KMS-11 (cell line): ENCODE results near the gene RAB4A.
A peak's percentile ranks its signal among the peaks of the same experiment; 100 is the strongest.

Experiments
- H2AFZ ChIP-seq: fragments of 200-600 bp; sonication (generic); 2 replicates; pipeline ENCODE4 v1.6.1; 2016; ENCODE audit warnings: antibody characterized with exemption, mixed run types, low read depth
- H3K27ac ChIP-seq: fragments of 200-600 bp; sonication (generic); 2 replicates; pipeline ENCODE4 v1.6.1; 2016; ENCODE audit warnings: mild to moderate bottlenecking, mixed run types
- H3K27me3 ChIP-seq: fragments of 200-600 bp; sonication (generic); 2 replicates; pipeline ENCODE4 v1.6.1; 2017; ENCODE audit warnings: mild to moderate bottlenecking, low read depth, mixed run types, moderate library complexity; ENCODE audit not compliant: insufficient read depth
- H3K36me3 ChIP-seq: fragments of 200-600 bp; sonication (generic); 2 replicates; pipeline ENCODE4 v1.6.1; 2017; ENCODE audit warnings: mild to moderate bottlenecking, mixed run types; ENCODE audit not compliant: insufficient read depth
- H3K4me1 ChIP-seq: fragments of 200-600 bp; sonication (generic); 2 replicates; pipeline ENCODE4 v1.6.1; 2016; ENCODE audit warnings: mild to moderate bottlenecking, low read depth, mixed run types; ENCODE audit not compliant: poor library complexity, severe bottlenecking
- H3K4me2 ChIP-seq: fragments of 200-600 bp; sonication (generic); 2 replicates; pipeline ENCODE4 v1.7.0; 2016; ENCODE audit warnings: mild to moderate bottlenecking, mixed run types
- H3K4me3 ChIP-seq: fragments of 200-600 bp; sonication (generic); IDR thresholded peaks from 2 replicates; pipeline ENCODE4 v1.6.1; 2017; ENCODE audit warnings: low read depth, low read length, mixed read lengths; ENCODE audit not compliant: insufficient read depth
- H3K79me2 ChIP-seq: fragments of 200-600 bp; sonication (generic); 2 replicates; pipeline ENCODE4 v1.6.1; 2016; ENCODE audit warnings: low read depth, mixed run types; ENCODE audit not compliant: insufficient read depth
- H3K9ac ChIP-seq: fragments of 200-600 bp; sonication (generic); 2 replicates; pipeline ENCODE4 v1.6.1; 2016; ENCODE audit warnings: mild to moderate bottlenecking, mixed run types
- H4K20me1 ChIP-seq: fragments of 200-600 bp; sonication (generic); 2 replicates; pipeline ENCODE4 v1.6.1; 2016; ENCODE audit warnings: mild to moderate bottlenecking, mixed run types; ENCODE audit not compliant: insufficient read depth
- TF ChIP-seq, protein P1 (sequence below): fragments of 200-600 bp; sonication (generic); conservative IDR thresholded peaks from 2 replicates; pipeline ENCODE4 v1.6.1; 2017; ENCODE audit warnings: low read depth, mild to moderate bottlenecking, antibody characterized with exemption, low read length, moderate library complexity, mixed read lengths

Gene RAB4A

DNA sequence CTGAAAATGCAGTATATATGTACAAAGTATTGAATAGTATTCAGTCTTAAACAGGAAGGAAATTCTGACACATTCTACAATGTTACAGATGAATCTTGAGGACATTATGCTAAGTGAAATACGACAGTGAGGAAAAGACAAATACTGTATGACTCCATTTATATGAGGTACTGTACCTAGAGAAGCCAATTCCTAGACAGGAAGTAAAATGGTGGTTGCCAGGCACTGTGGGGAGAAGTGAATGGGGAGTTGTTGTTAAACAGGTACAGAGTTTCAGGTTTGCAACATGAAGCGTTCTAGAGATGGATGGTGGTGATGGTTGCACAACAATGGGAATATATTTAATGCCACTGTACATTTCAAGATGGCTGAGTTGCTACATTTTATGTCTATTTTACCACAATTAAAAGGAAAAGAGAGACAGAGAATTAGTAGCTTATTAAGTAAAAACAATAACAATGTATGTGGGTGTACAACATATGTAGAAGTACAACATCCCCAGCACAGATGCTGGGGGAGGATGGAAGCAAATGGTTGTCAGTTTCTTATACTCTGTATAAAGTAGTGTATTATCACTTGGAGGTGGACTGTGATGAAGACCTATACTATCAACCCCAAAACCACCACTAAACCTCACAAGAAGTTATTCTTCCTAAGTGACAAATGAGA is 3.9 kb upstream of the RAB4A start:
- Histone ChIP-seq H3K9ac (no peak overlapping the region), H3K4me2 (no peak overlapping the region), H3K36me3 (no peaks in the 10 kb centered on the region), H4K20me1 (no peaks in the 10 kb centered on the region), H3K27me3 (no peaks in the 10 kb centered on the region), H3K4me3 (no peak overlapping the region), H3K79me2 (peaks cover 5% of the 10 kb centered on the region; the same call in 1 of the 2 replicates), H3K27ac (no peak overlapping the region), H3K4me1 (peaks cover 6% of the 10 kb centered on the region), H2AFZ (no peak overlapping the region)
- TF ChIP-seq, protein P1, sequence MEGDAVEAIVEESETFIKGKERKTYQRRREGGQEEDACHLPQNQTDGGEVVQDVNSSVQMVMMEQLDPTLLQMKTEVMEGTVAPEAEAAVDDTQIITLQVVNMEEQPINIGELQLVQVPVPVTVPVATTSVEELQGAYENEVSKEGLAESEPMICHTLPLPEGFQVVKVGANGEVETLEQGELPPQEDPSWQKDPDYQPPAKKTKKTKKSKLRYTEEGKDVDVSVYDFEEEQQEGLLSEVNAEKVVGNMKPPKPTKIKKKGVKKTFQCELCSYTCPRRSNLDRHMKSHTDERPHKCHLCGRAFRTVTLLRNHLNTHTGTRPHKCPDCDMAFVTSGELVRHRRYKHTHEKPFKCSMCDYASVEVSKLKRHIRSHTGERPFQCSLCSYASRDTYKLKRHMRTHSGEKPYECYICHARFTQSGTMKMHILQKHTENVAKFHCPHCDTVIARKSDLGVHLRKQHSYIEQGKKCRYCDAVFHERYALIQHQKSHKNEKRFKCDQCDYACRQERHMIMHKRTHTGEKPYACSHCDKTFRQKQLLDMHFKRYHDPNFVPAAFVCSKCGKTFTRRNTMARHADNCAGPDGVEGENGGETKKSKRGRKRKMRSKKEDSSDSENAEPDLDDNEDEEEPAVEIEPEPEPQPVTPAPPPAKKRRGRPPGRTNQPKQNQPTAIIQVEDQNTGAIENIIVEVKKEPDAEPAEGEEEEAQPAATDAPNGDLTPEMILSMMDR: no peak

DNA sequence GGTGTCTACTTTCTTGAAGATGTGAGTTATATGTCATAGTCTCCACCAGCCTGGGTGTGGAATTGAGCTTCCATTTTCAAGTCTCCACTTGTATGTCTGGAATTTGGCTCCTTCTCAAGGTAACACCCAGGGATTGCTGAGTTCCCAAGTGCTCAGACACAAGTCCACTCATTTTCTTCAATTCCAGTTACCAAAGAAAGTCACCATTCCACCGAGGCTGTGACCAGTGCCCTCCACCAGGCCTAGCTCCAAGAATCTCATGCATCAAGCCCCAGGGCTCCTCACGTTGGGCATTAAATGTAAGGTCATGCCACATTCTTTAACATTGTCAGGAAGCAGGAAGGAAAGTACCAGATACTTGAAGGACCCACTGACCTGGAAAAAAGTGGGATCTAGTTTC is 2.4 kb upstream of the RAB4A start:
- Histone ChIP-seq H3K4me3 (no peak overlapping the region), H3K4me2 (no peak overlapping the region), H2AFZ (no peak overlapping the region), H4K20me1 (no peaks in the 10 kb centered on the region; the same call in 1 of the 2 replicates), H3K9ac (no peak overlapping the region), H3K27me3 (no peaks in the 10 kb centered on the region), H3K36me3 (no peaks in the 10 kb centered on the region), H3K4me1 (peaks cover 21% of the 10 kb centered on the region), H3K79me2 (peaks cover 21% of the 10 kb centered on the region), H3K27ac (no peak overlapping the region)
- TF ChIP-seq, protein P1: no peak

GRCh38 chr1:229271448-229272159 is 693 bp downstream of the RAB4A start:
- H3K27me3 ChIP-seq: no peaks in the 10 kb centered on the region
- no peaks in the 10 kb centered on the region; the same call in 1 of the 2 replicates for H4K20me1 ChIP-seq
- H3K27ac ChIP-seq: peak overlapping the region; percentile 38; the same call in 1 of the 2 replicates
- H3K4me2 ChIP-seq: peak overlapping the region; percentile 83
- TF ChIP-seq, protein P1: no peak
- peak overlapping the region; percentile 78 for H3K4me3 ChIP-seq
- peaks cover 41% of the 10 kb centered on the region for H3K79me2 ChIP-seq
- peaks cover 21% of the 10 kb centered on the region for H3K4me1 ChIP-seq
- peak overlapping the region; percentile 89 for H2AFZ ChIP-seq
- H3K9ac ChIP-seq: peak overlapping the region; percentile 60; the same call in 1 of the 2 replicates
- H3K36me3 ChIP-seq: no peaks in the 10 kb centered on the region

DNA sequence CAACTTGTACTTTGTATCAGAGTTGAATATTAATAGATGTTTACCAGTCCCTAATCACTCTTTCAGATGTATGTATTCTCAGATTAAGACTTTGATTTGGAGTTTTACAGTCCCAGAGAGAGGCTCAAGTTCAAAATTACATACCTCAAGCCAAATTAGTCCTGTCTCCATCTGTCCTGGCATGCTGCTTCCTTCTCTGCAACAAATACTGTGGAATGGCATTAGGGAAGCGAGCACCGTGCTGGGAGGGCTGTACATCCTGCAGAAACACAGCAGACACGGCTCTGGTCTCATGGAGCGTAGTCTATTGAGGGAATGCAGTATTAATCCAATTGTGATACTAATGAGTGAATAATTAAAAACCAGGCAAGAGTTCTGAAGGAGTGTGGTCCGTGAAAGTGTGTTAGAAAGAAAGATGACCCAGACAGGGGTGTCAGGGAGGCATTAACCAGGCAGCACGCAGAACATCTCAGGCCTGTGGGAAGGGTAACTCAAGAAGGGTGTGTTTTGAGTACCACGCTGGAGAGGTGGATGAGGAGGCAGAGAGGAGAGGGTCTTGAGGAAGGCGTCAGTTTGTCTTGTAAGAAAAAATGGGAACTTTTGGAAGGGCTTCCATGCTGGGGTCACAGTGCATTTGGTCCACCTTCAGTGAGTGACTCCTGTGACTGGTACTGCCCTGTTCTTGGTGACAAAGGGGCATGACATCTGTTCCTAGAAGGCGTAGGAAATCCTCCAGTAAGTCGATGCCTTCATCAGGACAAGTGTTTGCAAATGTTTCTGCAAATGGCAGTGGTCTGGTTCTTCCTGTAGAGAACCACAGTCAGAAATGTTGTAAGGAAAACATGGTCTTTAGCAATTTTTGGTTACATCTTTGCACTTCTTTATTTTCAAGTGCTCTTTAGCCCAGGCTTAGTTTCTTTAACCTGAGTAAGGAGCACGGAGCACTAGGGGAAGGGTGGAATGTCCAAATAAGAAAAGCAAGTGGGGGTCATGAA is 1.6 kb downstream of the RAB4A start:
- Histone ChIP-seq H3K9ac (peak overlapping the region; percentile 60; the same call in 1 of the 2 replicates), H3K27me3 (no peaks in the 10 kb centered on the region), H3K4me1 (peaks cover 21% of the 10 kb centered on the region), H3K36me3 (no peaks in the 10 kb centered on the region), H3K4me3 (peak overlapping the region; percentile 57), H3K27ac (no peak overlapping the region), H2AFZ (no peak overlapping the region), H4K20me1 (no peaks in the 10 kb centered on the region; the same call in 1 of the 2 replicates), H3K4me2 (peak overlapping the region; percentile 83), H3K79me2 (peaks cover 41% of the 10 kb centered on the region)
- TF ChIP-seq, protein P1: no peak
